NCI-H1694 (cell line): ENCODE measurements around the gene MOSPD3.
"Not testable (repeated sequence)": the region's sequence is repeated elsewhere in the genome, so short reads cannot be mapped to it uniquely, and the experiment has no call there.

Source experiments
- DNase-seq: peaks from one replicate; lab custom pipeline; 2025; lab: John Stamatoyannopoulos, UW

Gene MOSPD3

GRCh38 chr7:100626530-100627237 lies 14.3 kb downstream of the MOSPD3 start:
- DNase-seq, result peak; percentile 67

- DNase-seq, result no peak
Observed at GRCh38 chr7:100627238-100627549, 14.9 kb downstream of the MOSPD3 start.

GRCh38 chr7:100629117-100629716 lies 16.9 kb downstream of the MOSPD3 start:
- no peak for DNase-seq

- DNase-seq, result no peak
Observed at GRCh38 chr7:100630066-100630465, 17.7 kb downstream of the MOSPD3 start.

GRCh38 chr7:100632951-100633717 lies 20.8 kb downstream of the MOSPD3 start:
- DNase-seq, result no peak

GRCh38 chr7:100639995-100640516 lies 27.7 kb downstream of the MOSPD3 start:
- no peak for DNase-seq

- no peak for DNase-seq
Observed at GRCh38 chr7:100640517-100641440, 28.4 kb downstream of the MOSPD3 start.

- DNase-seq, result no peak
Observed at GRCh38 chr7:100641463-100641859, 29.1 kb downstream of the MOSPD3 start, which contains the start of gene TFR2. Gene TFR2, minus strand, starts transcription at chr7:100641552. Its CDS starts 43 bp downstream, at chr7:100641509.

GRCh38 chr7:100641860-100642533 lies 29.7 kb downstream of the MOSPD3 start:
- DNase-seq, result no peak

GRCh38 chr7:100642534-100642907 lies 30.2 kb downstream of the MOSPD3 start:
- no peak for DNase-seq

- DNase-seq, result no peak
Observed at GRCh38 chr7:100649826-100650565, 37.7 kb downstream of the MOSPD3 start.

- no peak for DNase-seq
Observed at GRCh38 chr7:100654908-100655831, 42.8 kb downstream of the MOSPD3 start.

- peak; percentile 49 for DNase-seq
Observed at GRCh38 chr7:100655908-100656674, 43.8 kb downstream of the MOSPD3 start, which contains the start of gene ACTL6B. Gene ACTL6B, minus strand, starts transcription at chr7:100656448. Its CDS starts 94 bp downstream, at chr7:100656354.

GRCh38 chr7:100662194-100662776 lies 49.9 kb downstream of the MOSPD3 start:
- not testable (repeated sequence) for DNase-seq
